H9 (cell line): ENCODE results near the gene HLA-DOB. TPM values are rescaled to one million over a fixed set of nuclear protein-coding genes. Genes with fewer than 3 reads are reported as not detected.

ENCODE experiments used
- DNase-seq: peaks from one replicate; pipeline ENCODE4 v3.0.0-alpha.2; 2017
- H2AFZ ChIP-seq: one replicate; pipeline ENCODE4 v1.6.1; 2013; ENCODE audit warnings: mild to moderate bottlenecking, low read length, control low read depth, moderate library complexity
- H2AK5ac ChIP-seq: 2 replicates; pipeline ENCODE4 v1.6.1; 2013; ENCODE audit warnings: low read length, control low read depth, mixed read lengths; ENCODE audit not compliant: insufficient read length
- H2BK120ac ChIP-seq: one replicate; pipeline ENCODE4 v1.6.1; 2013; ENCODE audit warnings: low read depth, mild to moderate bottlenecking, low read length, control low read depth, inconsistent platforms; ENCODE audit not compliant: poor library complexity, severe bottlenecking
- H2BK12ac ChIP-seq: 2 replicates; pipeline ENCODE4 v1.6.1; 2013; ENCODE audit warnings: low read length, control low read depth, mixed read lengths, low read depth; ENCODE audit not compliant: insufficient read length
- H2BK15ac ChIP-seq: 2 replicates; pipeline ENCODE4 v1.6.1; 2013; ENCODE audit warnings: low read depth, low read length, control low read depth
- H2BK20ac ChIP-seq: one replicate; pipeline ENCODE4 v1.6.1; 2013; ENCODE audit warnings: low read depth, mild to moderate bottlenecking, low read length, control low read depth, inconsistent platforms; ENCODE audit not compliant: poor library complexity, severe bottlenecking
- H2BK5ac ChIP-seq: 2 replicates; pipeline ENCODE4 v1.6.1; 2013; ENCODE audit warnings: low read length, control low read depth, mixed read lengths; ENCODE audit not compliant: insufficient read length
- H3K14ac ChIP-seq: 2 replicates; pipeline ENCODE4 v1.6.1; 2013; ENCODE audit warnings: low read length, control low read depth; ENCODE audit not compliant: insufficient read depth
- H3K18ac ChIP-seq: 2 replicates; pipeline ENCODE4 v1.6.1; 2013; ENCODE audit warnings: low read depth, mild to moderate bottlenecking, mixed read lengths, low read length, control low read depth; ENCODE audit not compliant: insufficient read length
- H3K23ac ChIP-seq: 2 replicates; pipeline ENCODE4 v1.6.1; 2013; ENCODE audit warnings: low read length, control low read depth, mixed read lengths, low read depth; ENCODE audit not compliant: insufficient read length
- H3K23me2 ChIP-seq: 2 replicates; pipeline ENCODE4 v1.6.1; 2013; ENCODE audit warnings: low read depth, mild to moderate bottlenecking, mixed read lengths, low read length, control low read depth; ENCODE audit not compliant: insufficient read length, poor library complexity, severe bottlenecking
- H3K27ac ChIP-seq: 2 replicates; pipeline ENCODE4 v1.5.1; 2013; ENCODE audit warnings: low read length, control low read depth, mixed read lengths, low read depth; ENCODE audit not compliant: insufficient read length
- H3K27me3 ChIP-seq: 2 replicates; pipeline ENCODE4 v1.6.1; 2013; ENCODE audit warnings: low read length, control low read depth, inconsistent platforms; ENCODE audit not compliant: insufficient read depth
- H3K4ac ChIP-seq: 2 replicates; pipeline ENCODE4 v1.6.1; 2013; ENCODE audit warnings: low read depth, mild to moderate bottlenecking, control low read depth, inconsistent platforms, low read length, moderate library complexity
- H3K4me1 ChIP-seq: 2 replicates; pipeline ENCODE4 v1.6.1; 2013; ENCODE audit warnings: low read length, control low read depth, inconsistent platforms; ENCODE audit not compliant: insufficient read depth
- H3K4me2 ChIP-seq: 2 replicates; pipeline ENCODE4 v1.6.1; 2013; ENCODE audit warnings: low read length, control low read depth, mixed read lengths; ENCODE audit not compliant: insufficient read length, insufficient read depth
- H3K56ac ChIP-seq: 2 replicates; pipeline ENCODE4 v1.6.1; 2013; ENCODE audit warnings: low read depth, mild to moderate bottlenecking, mixed read lengths, low read length, control low read depth; ENCODE audit not compliant: insufficient read length
- H3K79me1 ChIP-seq: 2 replicates; pipeline ENCODE4 v1.6.1; 2013; ENCODE audit warnings: low read depth, mild to moderate bottlenecking, moderate library complexity, low read length, control low read depth, inconsistent platforms; ENCODE audit not compliant: insufficient read depth, poor library complexity, severe bottlenecking
- H3K79me2 ChIP-seq: 2 replicates; pipeline ENCODE4 v1.6.1; 2013; ENCODE audit warnings: low read length, control low read depth, inconsistent platforms; ENCODE audit not compliant: insufficient read depth
- H3K9ac ChIP-seq: 2 replicates; pipeline ENCODE4 v1.6.1; 2013; ENCODE audit warnings: low read length, control low read depth, mixed read lengths; ENCODE audit not compliant: insufficient read length; ENCODE audit errors: extremely low read depth
- H3K9me3 ChIP-seq: one replicate; pipeline ENCODE4 v1.6.1; 2013; ENCODE audit warnings: low read depth, low read length, inconsistent platforms; ENCODE audit not compliant: control insufficient read depth
- H3T11ph ChIP-seq: one replicate; pipeline ENCODE4 v1.6.1; 2013; ENCODE audit warnings: mild to moderate bottlenecking, low read length, control low read depth, inconsistent platforms
- H4K20me1 ChIP-seq: one replicate; pipeline ENCODE4 v1.6.1; 2013; ENCODE audit not compliant: control insufficient read depth, insufficient read length, insufficient read depth
- H4K5ac ChIP-seq: 2 replicates; pipeline ENCODE4 v1.6.1; 2013; ENCODE audit warnings: low read depth, mild to moderate bottlenecking, mixed read lengths, low read length, control low read depth; ENCODE audit not compliant: insufficient read length
- H4K8ac ChIP-seq: replicated peaks from 2 replicates; pipeline ENCODE4 v1.6.1; 2013; ENCODE audit warnings: low read length, control low read depth, mixed read lengths, low read depth; ENCODE audit not compliant: insufficient read length
- H4K91ac ChIP-seq: 2 replicates; pipeline ENCODE4 v1.6.1; 2013; ENCODE audit warnings: low read depth, mild to moderate bottlenecking, moderate library complexity, mixed read lengths, low read length, control low read depth; ENCODE audit not compliant: insufficient read length
- H3K27ac Mint-ChIP-seq, 3 experiments: 2 replicates in 2 of 3; 3 replicates in 1 of 3; pipeline ENCODE4 v1.8.0; 2020 to 2021; ENCODE audit warnings: mixed read lengths in 3 of 3, mild to moderate bottlenecking in 1 of 3, moderate library complexity in 1 of 3
- H3K27me3 Mint-ChIP-seq: 2 replicates; pipeline ENCODE4 v1.8.0; 2021; ENCODE audit warnings: low read depth, mild to moderate bottlenecking, moderate library complexity, mixed read lengths
- H3K36me3 Mint-ChIP-seq, 3 experiments: 2 replicates in 2 of 3; 3 replicates in 1 of 3; pipeline ENCODE4 v1.8.0; 2020 to 2021; ENCODE audit warnings: low read depth in 3 of 3, mixed read lengths in 3 of 3; ENCODE audit not compliant: insufficient read depth in 1 of 3
- H3K4me1 Mint-ChIP-seq, 2 experiments: 2 replicates each; pipeline ENCODE4 v1.8.0; 2020; ENCODE audit warnings: mixed read lengths in 2 of 2
- H3K4me3 Mint-ChIP-seq, 2 experiments: 2 replicates in 1 of 2; 3 replicates in 1 of 2; pipeline ENCODE4 v1.8.0; 2020 to 2021; ENCODE audit warnings: mild to moderate bottlenecking in 2 of 2, mixed read lengths in 2 of 2, moderate library complexity in 1 of 2
- H3K9me3 Mint-ChIP-seq, 2 experiments: 2 replicates in 1 of 2; 3 replicates in 1 of 2; pipeline ENCODE4 v1.8.0; 2020; ENCODE audit warnings: mild to moderate bottlenecking in 2 of 2, mixed read lengths in 2 of 2, moderate library complexity in 1 of 2
- CTCF ChIP-seq: fragments of 200-600 bp; sonication (generic); conservative IDR thresholded peaks from 3 replicates; pipeline ENCODE4 v1.8.0; 2021; ENCODE audit warnings: antibody characterized with exemption, mild to moderate bottlenecking
- WGBS: extraction: QIAGEN DNeasy Blood & Tissue Kit; methylation state at CpG from one replicate; pipeline ENCODE4 v1.1.7; 2013; ENCODE audit warnings: missing lambda C conversion rate, low lambda C conversion rate, mixed read lengths; ENCODE audit not compliant: insufficient read length; ENCODE audit errors: extremely low coverage; 5-methylcytosine and 5-hydroxymethylcytosine counted together
- total RNA-seq: library from RNA; stranded (reverse); gene quantifications from 2 replicates; pipeline ENCODE4 v1.2.1, GENCODE V29; 2021

HLA-DOB gene
- total RNA-seq, 1 experiment from 2014 or later = 0.20 TPM

GRCh38 chr6:32814145-32814544, 2.7 kb downstream of the HLA-DOB start:
- Mint-ChIP-seq H3K4me1 (peaks cover 0 to 6% of the 10 kb centered on the region in 2 experiments; a peak in 2 of 4 replicates), H3K36me3 (no peaks in the 10 kb centered on the region), H3K27me3 (peaks cover 19% of the 10 kb centered on the region), H3K9me3 (no peaks in the 10 kb centered on the region), H3K27ac (no peak overlapping the region), H3K4me3 (no peak overlapping the region)
- no peak overlapping the region for H3K14ac ChIP-seq
- no peaks in the 10 kb centered on the region for H3K9me3 ChIP-seq
- H3T11ph ChIP-seq = no peak overlapping the region
- no peak overlapping the region for H2BK15ac ChIP-seq
- no peak overlapping the region for H3K23ac ChIP-seq
- no peak overlapping the region for H3K9ac ChIP-seq
- no peak overlapping the region for H2BK20ac ChIP-seq
- H3K27ac ChIP-seq = no peak overlapping the region
- H2AFZ ChIP-seq = no peak overlapping the region
- no peaks in the 10 kb centered on the region for H3K4me1 ChIP-seq
- no peak overlapping the region for H3K18ac ChIP-seq
- H4K5ac ChIP-seq = no peak overlapping the region
- no peak overlapping the region for H2BK5ac ChIP-seq
- H2BK12ac ChIP-seq = no peak overlapping the region
- no peaks in the 10 kb centered on the region for H3K23me2 ChIP-seq
- no peak overlapping the region for H3K4ac ChIP-seq
- H3K79me1 ChIP-seq = no peaks in the 10 kb centered on the region
- no peaks in the 10 kb centered on the region for H3K79me2 ChIP-seq
- H2BK120ac ChIP-seq = no peak overlapping the region
- no peak overlapping the region for H4K8ac ChIP-seq
- TF ChIP-seq CTCF = no peak
- no peak overlapping the region for H4K91ac ChIP-seq
- H2AK5ac ChIP-seq = no peak overlapping the region
- WGBS = no CpG with 5 or more reads among the region's 2 CpGs
- H4K20me1 ChIP-seq = no peaks in the 10 kb centered on the region
- no peak overlapping the region for H3K4me2 ChIP-seq
- H3K56ac ChIP-seq = no peak overlapping the region
- no peak for DNase-seq
- H3K27me3 ChIP-seq = no peaks in the 10 kb centered on the region
